GM18520 (cell line): Measurements from ENCODE around the gene PDLIM3.
"Not testable (repeated sequence)": the region's sequence is repeated elsewhere in the genome, so short reads cannot be mapped to it uniquely, and the experiment has no call there.

Experiments used
- ATAC-seq: cut with Tn5 transposase; IDR thresholded peaks from one replicate; pipeline ENCODE4 v1.9.1; 2021; ENCODE audit not compliant: unreplicated experiment

The PDLIM3 gene

GRCh38 chr4:185554365-185555126, 19.2 kb upstream of the PDLIM3 start:
- ATAC-seq, result no peak

DNA sequence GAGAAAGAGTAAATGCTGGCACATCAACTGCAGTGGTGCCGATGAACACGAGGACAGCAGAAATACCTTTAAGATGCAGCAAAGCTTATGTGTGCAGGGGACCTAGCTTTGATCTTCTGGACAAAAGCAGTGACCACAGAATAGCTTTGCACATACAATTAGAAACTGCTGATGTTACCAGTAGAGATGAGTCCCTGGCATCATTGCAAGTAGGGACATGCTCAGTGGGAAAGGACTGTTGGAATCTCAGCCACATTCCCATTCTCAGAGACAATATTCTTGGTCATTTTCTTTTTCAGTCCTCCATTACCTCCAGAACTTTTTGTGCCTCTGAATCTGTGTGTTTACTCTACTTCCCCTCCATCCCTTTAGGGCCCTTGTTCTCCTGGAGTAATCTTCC, 16.9 kb upstream of the PDLIM3 start:
- ATAC-seq, result no peak

DNA sequence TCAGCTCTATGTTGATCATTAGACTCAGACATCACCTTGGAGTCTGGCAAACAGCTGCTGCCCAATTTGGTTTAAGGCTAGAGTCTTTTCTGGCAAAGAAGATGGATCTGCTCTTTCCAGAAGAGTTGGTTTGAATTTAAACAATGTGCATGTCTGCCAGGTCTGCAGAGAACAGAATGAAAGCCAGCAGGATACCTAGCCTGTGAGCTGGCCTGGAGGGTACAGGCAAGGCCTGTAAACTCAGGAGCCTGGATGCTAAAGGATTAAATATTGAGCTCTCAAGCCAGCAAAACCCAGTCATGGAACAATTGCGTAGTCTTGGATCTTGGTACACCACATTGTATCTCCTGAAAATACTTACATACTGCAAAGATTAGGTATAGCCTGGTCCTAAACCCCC, 15.6 kb upstream of the PDLIM3 start:
- no peak for ATAC-seq

DNA sequence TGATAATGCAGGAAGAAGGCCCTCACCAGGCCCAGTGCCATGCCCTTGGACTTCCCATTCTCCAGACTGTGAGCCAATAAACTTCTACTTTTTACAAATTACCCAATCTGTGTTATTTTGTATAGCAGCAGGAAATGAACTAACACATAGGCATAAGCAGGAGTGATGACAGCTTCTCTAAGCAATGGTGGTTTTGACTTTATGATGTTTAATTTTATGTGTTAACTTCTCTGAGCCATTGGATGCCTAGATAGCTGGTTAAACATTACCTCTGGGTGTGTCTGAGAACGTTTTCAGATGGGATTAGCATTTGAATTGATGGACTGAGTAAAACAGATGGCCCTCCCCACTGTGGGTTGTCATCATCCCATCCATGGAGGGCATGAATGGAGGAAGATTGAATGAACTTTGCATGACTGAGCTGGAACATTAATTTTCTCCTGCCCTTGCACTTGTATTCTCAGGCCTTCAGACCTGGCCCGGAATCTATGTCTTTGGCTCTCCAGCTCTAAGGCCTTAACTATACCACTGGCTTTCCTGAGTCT, 13.9 kb upstream of the PDLIM3 start:
- no peak for ATAC-seq

DNA sequence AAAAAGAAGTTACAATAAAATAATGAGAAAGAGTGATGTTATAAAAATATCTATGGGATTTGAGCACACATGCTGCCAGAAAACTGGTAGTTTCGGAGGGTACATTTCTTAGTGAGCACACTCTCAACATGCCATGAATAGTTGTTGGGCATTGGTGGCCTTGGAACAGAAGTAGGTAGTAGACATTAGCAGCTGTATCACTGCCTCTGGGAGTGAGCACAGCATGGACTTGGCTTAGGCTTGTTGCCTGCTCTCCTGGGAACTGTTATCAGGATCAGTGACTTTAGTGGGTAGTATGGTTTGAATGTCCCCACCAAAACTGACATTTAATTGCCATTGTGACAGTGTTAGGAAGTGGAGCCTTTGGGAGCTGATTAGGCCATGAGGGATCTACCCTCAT, 13.3 kb upstream of the PDLIM3 start:
- no peak for ATAC-seq

DNA sequence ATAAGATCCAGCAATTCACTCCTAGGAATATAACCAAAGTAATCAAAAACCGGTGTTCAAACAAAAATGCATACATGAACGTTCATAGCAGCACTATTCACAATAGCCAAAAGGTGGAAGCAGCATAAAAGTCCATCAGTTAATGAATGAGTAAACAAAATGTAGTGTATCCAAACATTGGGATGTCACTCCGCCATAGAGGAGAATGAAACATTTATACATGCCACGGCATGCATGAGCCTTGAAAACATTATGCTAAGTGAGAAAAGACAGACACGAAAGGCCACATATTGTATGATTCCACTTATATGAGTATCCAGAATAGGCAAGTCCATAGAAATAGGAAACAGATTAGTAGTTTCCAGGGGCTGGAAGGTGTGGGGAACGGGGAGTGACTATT, 11.0 kb upstream of the PDLIM3 start:
- no peak for ATAC-seq

- ATAC-seq, result no peak
Observed at GRCh38 chr4:185542626-185543315, 7.5 kb upstream of the PDLIM3 start.

- no peak for ATAC-seq
Observed at GRCh38 chr4:185541251-185541727, 6.0 kb upstream of the PDLIM3 start.

DNA sequence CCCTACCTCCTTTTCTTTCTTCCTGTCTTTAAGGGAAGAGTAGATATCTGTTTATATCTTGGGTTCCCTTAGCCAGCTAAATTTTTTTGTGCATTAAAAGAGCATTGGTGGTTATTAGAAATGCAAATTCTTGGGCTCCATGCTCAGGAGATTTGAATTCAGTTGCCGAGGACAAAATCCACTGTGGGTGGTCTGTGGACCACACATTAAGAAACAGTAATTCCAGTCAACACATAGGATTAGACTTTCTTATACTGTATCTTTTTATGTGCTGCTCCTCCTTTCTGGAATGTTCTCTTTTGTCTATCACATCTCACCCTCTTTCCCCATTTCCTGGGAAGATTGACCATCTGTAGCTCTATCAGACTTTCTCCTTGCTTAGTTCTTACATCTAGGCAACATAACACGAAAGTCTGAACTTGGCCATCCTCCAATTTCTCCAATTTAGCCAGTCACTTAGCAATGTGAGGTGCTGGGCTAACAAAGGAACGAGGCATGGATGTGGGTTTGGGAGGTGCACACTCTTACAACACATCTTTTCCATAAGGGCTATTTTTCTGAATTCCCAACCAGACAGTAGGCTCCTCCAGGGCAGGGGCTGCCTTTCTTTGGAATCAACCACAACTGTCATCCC, 5.3 kb upstream of the PDLIM3 start:
- no peak for ATAC-seq

DNA sequence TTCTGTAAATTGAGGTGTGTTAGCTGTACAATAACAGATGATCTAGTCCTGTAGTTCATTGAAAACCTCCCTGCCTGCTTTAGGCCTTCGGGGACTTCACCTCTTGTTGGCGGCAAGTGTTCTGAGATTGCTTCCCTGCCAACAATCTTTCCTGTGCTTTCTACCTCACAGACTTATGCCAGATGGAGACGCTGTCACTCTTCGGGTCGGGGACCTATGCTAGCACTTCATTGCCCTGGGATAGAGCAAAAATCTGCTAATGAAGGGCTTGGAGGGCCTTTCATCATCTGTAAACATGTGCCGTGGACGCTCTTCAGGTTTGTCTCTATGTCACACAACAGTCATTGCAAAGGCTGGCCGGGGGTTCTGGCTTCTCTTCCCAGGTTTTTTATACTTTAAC, 4.7 kb upstream of the PDLIM3 start:
- ATAC-seq, result no peak

DNA sequence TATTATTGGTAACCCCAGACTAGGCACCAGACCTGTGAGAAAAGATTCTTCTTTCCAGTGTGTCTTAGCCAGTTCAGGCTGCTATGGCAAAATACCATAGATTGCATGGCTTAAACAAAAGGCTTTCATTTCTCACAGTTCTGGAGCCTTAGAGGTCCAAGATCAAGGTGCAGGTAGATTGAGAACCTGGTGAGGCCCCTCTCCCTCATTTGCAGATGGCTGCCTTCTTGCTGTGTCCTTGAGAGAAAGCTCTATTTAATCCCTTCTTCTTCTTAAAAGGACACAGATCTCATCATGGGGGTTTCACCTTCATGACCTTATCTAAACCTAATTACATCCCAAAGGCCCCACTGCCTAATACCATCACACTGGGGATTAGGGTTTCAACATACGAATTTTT, 3.5 kb upstream of the PDLIM3 start:
- ATAC-seq, result no peak

DNA sequence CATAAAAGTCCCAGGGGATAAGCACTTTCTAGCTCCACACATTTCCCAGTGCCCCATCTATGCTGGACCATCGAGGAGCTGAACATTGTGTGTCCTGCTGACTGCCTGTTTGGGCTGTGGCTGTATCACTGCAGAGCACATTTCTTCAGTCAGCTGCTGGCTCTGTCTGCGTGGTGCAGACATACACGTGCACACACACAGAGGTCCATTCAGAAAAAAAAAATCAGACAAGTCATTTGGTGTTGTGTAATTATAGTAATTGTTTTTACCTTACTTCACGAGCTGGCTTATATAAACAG, 1.1 kb upstream of the PDLIM3 start:
- ATAC-seq, result no peak

- ATAC-seq, result no peak
Observed at GRCh38 chr4:185535612-185536410, 504 bp upstream of the PDLIM3 start.

DNA sequence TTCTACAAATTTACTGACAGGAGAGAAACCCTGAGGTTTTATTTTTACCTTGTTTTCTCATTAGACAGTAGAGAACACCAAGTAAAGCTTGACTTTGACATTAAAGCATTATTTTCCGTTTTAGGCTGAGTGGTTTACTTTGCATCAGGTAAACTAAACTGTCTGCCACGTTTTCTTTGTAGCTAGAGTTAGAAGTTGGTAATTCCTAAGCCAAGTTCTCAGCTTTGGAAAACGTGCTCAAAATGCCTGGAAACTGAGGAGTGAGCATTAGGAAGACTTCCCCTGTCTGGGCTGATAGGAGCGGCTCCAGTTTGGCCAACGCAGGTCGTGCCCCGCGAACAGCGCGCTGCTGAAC, 819 bp downstream of the PDLIM3 start:
- ATAC-seq, result no peak

DNA sequence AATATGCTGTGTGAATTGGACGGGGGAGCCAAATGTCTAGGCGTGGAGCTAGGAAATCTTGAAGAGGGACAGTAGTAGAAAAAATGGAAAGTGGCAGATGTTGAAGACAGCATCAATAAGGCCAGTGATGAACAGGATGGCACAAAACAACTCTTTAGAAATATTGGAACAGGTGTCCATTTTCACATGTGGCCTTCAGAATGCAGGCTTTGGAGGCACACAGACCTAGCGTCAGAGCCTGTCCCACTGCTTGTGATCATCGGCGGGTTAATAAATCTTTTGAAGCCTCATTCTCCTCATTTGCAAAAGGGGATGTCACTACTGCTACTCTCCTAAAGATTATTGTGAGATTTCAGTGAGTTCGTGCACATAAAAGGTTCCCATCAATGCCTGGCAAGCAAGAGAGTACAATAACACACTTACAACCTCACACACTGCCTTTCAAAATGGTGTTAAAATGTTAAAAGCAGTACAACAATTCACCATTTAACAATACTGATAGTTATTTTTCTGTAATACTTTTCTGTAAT, 2.4 kb downstream of the PDLIM3 start:
- ATAC-seq, result no peak

DNA sequence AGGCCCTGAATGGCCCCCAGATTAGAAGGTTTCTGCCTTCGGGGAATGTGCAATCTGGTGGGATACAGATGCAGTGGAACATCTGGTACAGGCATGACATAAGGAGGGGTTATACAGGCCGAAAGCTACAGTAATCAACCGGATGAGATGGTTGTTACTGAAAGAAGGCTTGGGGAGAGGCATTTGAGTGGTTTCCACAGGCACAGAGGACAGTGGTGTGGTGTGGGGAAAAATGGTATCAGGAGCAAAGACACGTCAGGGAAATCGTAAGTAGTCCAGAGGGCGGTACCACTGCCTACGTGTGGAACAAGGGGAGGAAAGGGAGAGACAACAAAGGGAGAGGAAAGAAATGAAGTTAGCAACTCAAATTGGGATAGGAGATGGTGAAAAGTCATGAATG, 3.0 kb downstream of the PDLIM3 start:
- ATAC-seq, result no peak

DNA sequence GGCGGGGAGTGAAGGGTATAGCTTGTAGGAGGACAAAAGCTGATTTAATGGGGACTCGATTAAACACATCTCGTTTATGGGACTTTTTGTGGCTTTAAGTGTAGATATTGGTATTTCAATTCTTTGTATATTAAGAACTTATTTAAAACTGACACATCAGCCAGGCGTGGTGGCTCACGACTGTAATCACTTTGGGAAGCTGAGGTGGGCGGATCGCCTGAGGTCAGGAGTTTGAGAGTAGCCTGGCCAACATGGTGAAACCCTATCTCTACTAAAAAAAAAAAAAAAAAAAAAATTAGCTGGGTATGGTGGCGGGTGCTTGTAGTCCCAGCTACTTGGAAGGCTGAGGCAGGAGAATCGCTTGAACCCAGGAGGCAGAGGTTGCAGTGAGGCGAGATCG, 3.7 kb downstream of the PDLIM3 start:
- not testable (repeated sequence) for ATAC-seq

GRCh38 chr4:185529413-185529812, 5.9 kb downstream of the PDLIM3 start:
- no peak for ATAC-seq

- no peak for ATAC-seq
Observed at GRCh38 chr4:185524888-185525863, 10.1 kb downstream of the PDLIM3 start.

- no peak for ATAC-seq
Observed at GRCh38 chr4:185523862-185524261, 11.4 kb downstream of the PDLIM3 start.
